DOHH2 (cell line): ENCODE results near the gene MTCH1.

Source experiments
- EZH2phosphoT487 ChIP-seq: fragments of 200-600 bp; sonication (generic); IDR thresholded peaks from 2 replicates; pipeline ENCODE4 v1.6.1; 2017; ENCODE audit warnings: borderline replicate concordance, mild to moderate bottlenecking, antibody characterized with exemption, low read length, moderate library complexity, mixed read lengths
- TF ChIP-seq, protein P1 (sequence below): fragments of 200-600 bp; sonication (generic); IDR thresholded peaks from one replicate; pipeline ENCODE4 v1.5.1; 2014; ENCODE audit warnings: antibody characterized with exemption, mild to moderate bottlenecking, low read depth, low read length; ENCODE audit not compliant: poor library complexity, severe bottlenecking

DNA sequence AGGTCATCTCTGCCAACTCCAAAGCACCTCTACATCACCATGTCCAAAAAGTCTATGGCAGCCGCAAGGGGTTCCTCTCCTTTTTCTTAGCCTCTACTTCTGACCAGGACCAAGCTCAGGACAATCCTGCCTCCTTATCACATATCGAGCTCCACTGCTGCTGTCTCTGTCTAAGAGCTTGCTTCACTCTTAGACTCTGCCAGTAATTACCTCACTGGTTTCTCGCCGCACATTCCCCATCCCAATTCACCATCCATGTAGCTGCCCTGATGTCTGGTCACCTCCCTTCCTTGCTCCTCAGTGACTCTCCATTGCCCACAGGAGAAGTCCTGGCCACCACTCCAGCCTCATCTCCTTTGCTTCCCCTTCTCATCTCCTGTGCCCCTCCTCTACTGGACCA is 55.5 kb downstream of the MTCH1 start:
- TF ChIP-seq, protein P1, sequence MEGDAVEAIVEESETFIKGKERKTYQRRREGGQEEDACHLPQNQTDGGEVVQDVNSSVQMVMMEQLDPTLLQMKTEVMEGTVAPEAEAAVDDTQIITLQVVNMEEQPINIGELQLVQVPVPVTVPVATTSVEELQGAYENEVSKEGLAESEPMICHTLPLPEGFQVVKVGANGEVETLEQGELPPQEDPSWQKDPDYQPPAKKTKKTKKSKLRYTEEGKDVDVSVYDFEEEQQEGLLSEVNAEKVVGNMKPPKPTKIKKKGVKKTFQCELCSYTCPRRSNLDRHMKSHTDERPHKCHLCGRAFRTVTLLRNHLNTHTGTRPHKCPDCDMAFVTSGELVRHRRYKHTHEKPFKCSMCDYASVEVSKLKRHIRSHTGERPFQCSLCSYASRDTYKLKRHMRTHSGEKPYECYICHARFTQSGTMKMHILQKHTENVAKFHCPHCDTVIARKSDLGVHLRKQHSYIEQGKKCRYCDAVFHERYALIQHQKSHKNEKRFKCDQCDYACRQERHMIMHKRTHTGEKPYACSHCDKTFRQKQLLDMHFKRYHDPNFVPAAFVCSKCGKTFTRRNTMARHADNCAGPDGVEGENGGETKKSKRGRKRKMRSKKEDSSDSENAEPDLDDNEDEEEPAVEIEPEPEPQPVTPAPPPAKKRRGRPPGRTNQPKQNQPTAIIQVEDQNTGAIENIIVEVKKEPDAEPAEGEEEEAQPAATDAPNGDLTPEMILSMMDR: no peak
- no peak for TF ChIP-seq EZH2phosphoT487
